ENCODE data around the gene NLRP10. TPM values are rescaled to one million over a fixed set of nuclear protein-coding genes. Genes with fewer than 3 reads are reported as not detected.

The NLRP10 gene

GRCh38 chr11:7927635-7928034 lies 37.6 kb downstream of the NLRP10 start:
- Histone ChIP-seq H3K36me3 (replicated peaks in 1 of 2; ENCODE audit: control insufficient read depth in 2 of 2, insufficient read depth in 2 of 2, low read length in 2 of 2) (no peaks in the 10 kb centered on the region), H3K9me3 (replicated peaks in 1 of 2; ENCODE audit: control insufficient read depth in 2 of 2, insufficient read depth in 1 of 2, low read depth in 1 of 2, low read length in 2 of 2) (peaks cover 0 to 2% of the 10 kb centered on the region in 2 donors), H3K18ac (ENCODE audit: low read length) (no peak overlapping the region), H3K79me1 (ENCODE audit: low read depth, low read length) (peaks cover 1% of the 10 kb centered on the region), H2BK120ac (ENCODE audit: low read depth, low read length) (no peak overlapping the region), H3K4me1 (ENCODE audit: control insufficient read depth in 2 of 2, insufficient read depth in 1 of 2, low read depth in 1 of 2, low read length in 2 of 2) (peaks cover 0 to 3% of the 10 kb centered on the region in 2 donors), H3K9ac (ENCODE audit: low read depth, low read length, poor library complexity) (no peak overlapping the region), H2AFZ (ENCODE audit: low read length) (no peak overlapping the region), H3K4ac (ENCODE audit: low read length) (no peak overlapping the region), H3K27ac (replicated peaks; ENCODE audit: low read length) (no peak overlapping the region), H3K27me3 (ENCODE audit: control insufficient read depth in 3 of 3, insufficient read depth in 3 of 3, low read depth in 1 of 3, low read length in 3 of 3) (no peaks in the 10 kb centered on the region), H4K91ac (ENCODE audit: low read depth, low read length, poor library complexity) (no peak overlapping the region), H3K4me2 (ENCODE audit: insufficient read depth, low read length, poor library complexity, severe bottlenecking) (no peak overlapping the region), H3K14ac (ENCODE audit: low read length) (no peak overlapping the region), H2BK12ac (ENCODE audit: low read length) (no peak overlapping the region), H3K4me3 (ENCODE audit: low read length in 2 of 2) (no peak overlapping the region), H2BK5ac (ENCODE audit: low read length) (no peak overlapping the region), H2BK15ac (ENCODE audit: low read length) (no peak overlapping the region), H3K23ac (ENCODE audit: low read depth, low read length, poor library complexity) (no peak overlapping the region), H4K8ac (ENCODE audit: low read depth, low read length) (no peak overlapping the region), H2AK5ac (ENCODE audit: low read depth, low read length) (no peak overlapping the region)
- DNase-seq (ENCODE audit: low spot score): no peak
- WGBS, 2 donors (ENCODE audit: extremely low coverage in 2 of 2, insufficient read length in 2 of 2, insufficient replicate concordance in 1 of 2): no CpG with 5 or more reads among the region's 6 CpGs

GRCh38 chr11:7924536-7924935 lies 40.7 kb downstream of the NLRP10 start:
- Histone ChIP-seq H3K9ac (ENCODE audit: low read depth, low read length, poor library complexity) (no peak overlapping the region), H3K4me3 (ENCODE audit: low read length in 2 of 2) (no peak overlapping the region), H3K18ac (ENCODE audit: low read length) (no peak overlapping the region), H4K8ac (ENCODE audit: low read depth, low read length) (no peak overlapping the region), H2BK5ac (ENCODE audit: low read length) (no peak overlapping the region), H2AK5ac (ENCODE audit: low read depth, low read length) (no peak overlapping the region), H3K27ac (replicated peaks; ENCODE audit: low read length) (no peak overlapping the region), H3K79me1 (ENCODE audit: low read depth, low read length) (peaks cover 1% of the 10 kb centered on the region), H3K36me3 (replicated peaks in 1 of 2; ENCODE audit: control insufficient read depth in 2 of 2, insufficient read depth in 2 of 2, low read length in 2 of 2) (no peaks in the 10 kb centered on the region), H3K4me2 (ENCODE audit: insufficient read depth, low read length, poor library complexity, severe bottlenecking) (no peak overlapping the region), H3K4ac (ENCODE audit: low read length) (no peak overlapping the region), H2BK15ac (ENCODE audit: low read length) (no peak overlapping the region), H3K23ac (ENCODE audit: low read depth, low read length, poor library complexity) (no peak overlapping the region), H2BK120ac (ENCODE audit: low read depth, low read length) (no peak overlapping the region), H3K4me1 (ENCODE audit: control insufficient read depth in 2 of 2, insufficient read depth in 1 of 2, low read depth in 1 of 2, low read length in 2 of 2) (no peaks in the 10 kb centered on the region), H4K91ac (ENCODE audit: low read depth, low read length, poor library complexity) (no peak overlapping the region), H3K14ac (ENCODE audit: low read length) (no peak overlapping the region), H2AFZ (ENCODE audit: low read length) (no peak overlapping the region), H3K9me3 (replicated peaks in 1 of 2; ENCODE audit: control insufficient read depth in 2 of 2, insufficient read depth in 1 of 2, low read depth in 1 of 2, low read length in 2 of 2) (peaks cover 0 to 2% of the 10 kb centered on the region in 2 donors), H2BK12ac (ENCODE audit: low read length) (no peak overlapping the region), H3K27me3 (ENCODE audit: control insufficient read depth in 3 of 3, insufficient read depth in 3 of 3, low read depth in 1 of 3, low read length in 3 of 3) (no peaks in the 10 kb centered on the region)
- DNase-seq (ENCODE audit: low spot score): no peak
- no CpG with 5 or more reads among the region's 2 CpGs for WGBS, 2 donors (ENCODE audit: extremely low coverage in 2 of 2, insufficient read length in 2 of 2, insufficient replicate concordance in 1 of 2)

DNA sequence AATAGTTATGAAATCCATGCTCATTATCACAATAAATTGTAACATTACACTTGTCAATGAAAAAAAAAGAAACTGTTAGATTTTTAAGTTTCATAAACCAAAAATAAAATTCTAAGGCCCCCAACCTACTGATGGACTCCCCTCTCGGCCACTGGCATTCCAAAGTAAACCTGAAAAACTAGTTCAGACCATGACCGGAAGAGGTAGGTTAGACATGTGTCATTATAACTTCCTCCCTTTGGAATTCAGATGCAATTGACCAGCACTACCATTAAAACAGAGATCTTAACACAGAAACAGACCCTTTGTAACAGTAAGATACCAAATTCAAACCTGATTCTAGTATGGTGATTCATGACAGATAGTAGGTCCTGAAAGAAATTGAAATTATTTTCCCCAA lies 47.1 kb downstream of the NLRP10 start:
- no peaks in the 10 kb centered on the region for H3K4me1 ChIP-seq (ENCODE audit: control insufficient read depth in 2 of 2, insufficient read depth in 1 of 2, low read depth in 1 of 2, low read length in 2 of 2)
- no peak overlapping the region for H3K23ac ChIP-seq (ENCODE audit: low read depth, low read length, poor library complexity)
- no peak overlapping the region for H2AK5ac ChIP-seq (ENCODE audit: low read depth, low read length)
- H2BK12ac ChIP-seq (ENCODE audit: low read length): no peak overlapping the region
- no peaks in the 10 kb centered on the region for H3K36me3 ChIP-seq (replicated peaks in 1 of 2; ENCODE audit: control insufficient read depth in 2 of 2, insufficient read depth in 2 of 2, low read length in 2 of 2)
- no CpG with 5 or more reads among the region's 2 CpGs for WGBS, 2 donors (ENCODE audit: extremely low coverage in 2 of 2, insufficient read length in 2 of 2, insufficient replicate concordance in 1 of 2)
- H3K27ac ChIP-seq (replicated peaks; ENCODE audit: low read length): no peak overlapping the region
- H3K14ac ChIP-seq (ENCODE audit: low read length): no peak overlapping the region
- H4K8ac ChIP-seq (ENCODE audit: low read depth, low read length): no peak overlapping the region
- H3K4me3 ChIP-seq (ENCODE audit: low read length in 2 of 2): no peak overlapping the region
- H2BK5ac ChIP-seq (ENCODE audit: low read length): no peak overlapping the region
- DNase-seq (ENCODE audit: low spot score): no peak
- no peaks in the 10 kb centered on the region for H3K27me3 ChIP-seq (ENCODE audit: control insufficient read depth in 3 of 3, insufficient read depth in 3 of 3, low read depth in 1 of 3, low read length in 3 of 3)
- no peak overlapping the region for H3K18ac ChIP-seq (ENCODE audit: low read length)
- H3K9me3 ChIP-seq (replicated peaks in 1 of 2; ENCODE audit: control insufficient read depth in 2 of 2, insufficient read depth in 1 of 2, low read depth in 1 of 2, low read length in 2 of 2): no peaks in the 10 kb centered on the region
- H3K9ac ChIP-seq (ENCODE audit: low read depth, low read length, poor library complexity): no peak overlapping the region
- no peak overlapping the region for H2BK120ac ChIP-seq (ENCODE audit: low read depth, low read length)
- no peak overlapping the region for H4K91ac ChIP-seq (ENCODE audit: low read depth, low read length, poor library complexity)
- H2AFZ ChIP-seq (ENCODE audit: low read length): no peak overlapping the region
- no peaks in the 10 kb centered on the region for H3K79me1 ChIP-seq (ENCODE audit: low read depth, low read length)
- H2BK15ac ChIP-seq (ENCODE audit: low read length): no peak overlapping the region
- no peak overlapping the region for H3K4me2 ChIP-seq (ENCODE audit: insufficient read depth, low read length, poor library complexity, severe bottlenecking)
- H3K4ac ChIP-seq (ENCODE audit: low read length): no peak overlapping the region

Small RNA genes lying within 50 kb of the gene (small RNA-seq; reads per million reads assigned to genes)
- gene COX6CP5 (ENCODE audit: insufficient read depth): not detected
